HG02981 (cell line): Measurements from ENCODE around the gene EPHA8.

Experiments used
- ATAC-seq: cut with Tn5 transposase; IDR thresholded peaks from one replicate; pipeline ENCODE4 v1.9.1; 2021; ENCODE audit warnings: mild to moderate bottlenecking, moderate library complexity; ENCODE audit not compliant: unreplicated experiment

Gene EPHA8

GRCh38 chr1:22563671-22564602 lies 648 bp downstream of the EPHA8 start:
- ATAC-seq = no peak

GRCh38 chr1:22566161-22566560 lies 2.9 kb downstream of the EPHA8 start:
- ATAC-seq = no peak

- no peak for ATAC-seq
Measured at GRCh38 chr1:22567197-22567596, 3.9 kb downstream of the EPHA8 start.

GRCh38 chr1:22567994-22568393 lies 4.7 kb downstream of the EPHA8 start:
- ATAC-seq = no peak

GRCh38 chr1:22569269-22569668 lies 6.0 kb downstream of the EPHA8 start:
- no peak for ATAC-seq

GRCh38 chr1:22570140-22570909 lies 7.0 kb downstream of the EPHA8 start:
- no peak for ATAC-seq

GRCh38 chr1:22572818-22573217 lies 9.5 kb downstream of the EPHA8 start:
- ATAC-seq = no peak

GRCh38 chr1:22573237-22573636 lies 9.9 kb downstream of the EPHA8 start:
- ATAC-seq = no peak

GRCh38 chr1:22575532-22576149 lies 12.4 kb downstream of the EPHA8 start:
- no peak for ATAC-seq

GRCh38 chr1:22576150-22576544 lies 12.9 kb downstream of the EPHA8 start:
- no peak for ATAC-seq

- no peak for ATAC-seq
Measured at GRCh38 chr1:22576617-22577016, 13.3 kb downstream of the EPHA8 start.

- no peak for ATAC-seq
Measured at GRCh38 chr1:22578732-22579361, 15.6 kb downstream of the EPHA8 start.

- ATAC-seq = no peak
Measured at GRCh38 chr1:22579541-22580155, 16.4 kb downstream of the EPHA8 start.

GRCh38 chr1:22582661-22583635 lies 19.7 kb downstream of the EPHA8 start:
- no peak for ATAC-seq

- ATAC-seq = no peak
Measured at GRCh38 chr1:22584001-22584562, 20.8 kb downstream of the EPHA8 start.

GRCh38 chr1:22584970-22585369 lies 21.7 kb downstream of the EPHA8 start:
- ATAC-seq = no peak

- ATAC-seq = no peak
Measured at GRCh38 chr1:22585471-22585870, 22.2 kb downstream of the EPHA8 start.

GRCh38 chr1:22586356-22587130 lies 23.3 kb downstream of the EPHA8 start:
- no peak for ATAC-seq
